ENCODE measurements around the gene PCSK6. TPM values are rescaled to one million over a fixed set of nuclear protein-coding genes. Genes with fewer than 3 reads are reported as not detected.
"Not testable (repeated sequence)": the region's sequence is repeated elsewhere in the genome, so short reads cannot be mapped to it uniquely, and the experiment has no call there.

The PCSK6 gene
- total RNA-seq, 3 donors from 2014 or later, result 7.2 to 19.7 (median 18.0) TPM

- intact Hi-C loops (cut with DNase I; ENCODE audit: low total_unique reads), result no loop called here
- no peaks in the 10 kb centered on the region for H3K36me3 ChIP-seq
- TF ChIP-seq CTCF (IDR thresholded peaks at IDR 0.05), result no peak
- TF ChIP-seq POLR2AphosphoS5 (IDR thresholded peaks at IDR 0.05), result no peak
- TF ChIP-seq POLR2A (IDR thresholded peaks at IDR 0.05), result no peak
- no peaks in the 10 kb centered on the region for H3K9me3 ChIP-seq
- H3K27me3 ChIP-seq, result no peaks in the 10 kb centered on the region
- no peak overlapping the region for H3K27ac ChIP-seq
- H3K4me3 ChIP-seq, result no peak overlapping the region
- no peak for DNase-seq (ENCODE audit: low spot score in 2 of 2)
- no peaks in the 10 kb centered on the region for H3K4me1 ChIP-seq
These were observed 128.1 kb downstream of the PCSK6 start for GRCh38 chr15:101361418-101361817.

DNA sequence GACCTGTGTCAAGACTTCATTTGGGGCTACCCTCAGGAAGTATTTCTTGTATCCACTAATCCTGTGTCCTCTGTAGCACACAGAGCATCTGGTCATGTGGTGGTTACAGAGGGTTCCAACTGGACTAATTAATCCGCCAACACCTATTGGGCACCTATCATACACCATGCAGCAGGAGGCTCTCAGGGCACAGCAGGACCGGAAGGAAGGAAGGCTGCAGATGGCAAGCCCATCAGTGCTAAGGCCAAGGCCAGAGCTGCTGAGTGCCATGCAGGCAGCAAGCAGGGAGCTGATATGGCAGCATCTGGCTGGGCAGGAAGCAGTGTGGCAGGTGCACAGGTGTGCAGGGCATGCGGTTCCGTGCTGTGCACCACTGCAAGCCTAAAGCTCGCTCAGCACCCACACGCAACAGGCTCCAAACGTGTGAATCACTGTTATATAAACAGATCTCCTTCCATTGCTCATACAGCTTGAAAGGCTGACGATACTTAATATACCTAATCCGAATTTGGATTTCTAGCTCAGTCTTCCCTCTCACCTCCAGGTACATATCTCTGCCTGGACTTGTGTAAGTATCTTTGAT, 130.1 kb downstream of the PCSK6 start:
- no peak for TF ChIP-seq POLR2AphosphoS5 (IDR thresholded peaks at IDR 0.05)
- TF ChIP-seq CTCF (IDR thresholded peaks at IDR 0.05), result no peak
- no peak for TF ChIP-seq POLR2A (IDR thresholded peaks at IDR 0.05)
- H3K4me1 ChIP-seq, result no peaks in the 10 kb centered on the region
- no peaks in the 10 kb centered on the region for H3K27me3 ChIP-seq
- H3K36me3 ChIP-seq, result no peaks in the 10 kb centered on the region
- DNase-seq (ENCODE audit: low spot score in 2 of 2), result no peak
- intact Hi-C loops (cut with DNase I; ENCODE audit: low total_unique reads), result no loop called here
- H3K9me3 ChIP-seq, result no peaks in the 10 kb centered on the region
- H3K4me3 ChIP-seq, result no peak overlapping the region
- peak overlapping the region; percentile 45 to 61 for H3K27ac ChIP-seq

DNA sequence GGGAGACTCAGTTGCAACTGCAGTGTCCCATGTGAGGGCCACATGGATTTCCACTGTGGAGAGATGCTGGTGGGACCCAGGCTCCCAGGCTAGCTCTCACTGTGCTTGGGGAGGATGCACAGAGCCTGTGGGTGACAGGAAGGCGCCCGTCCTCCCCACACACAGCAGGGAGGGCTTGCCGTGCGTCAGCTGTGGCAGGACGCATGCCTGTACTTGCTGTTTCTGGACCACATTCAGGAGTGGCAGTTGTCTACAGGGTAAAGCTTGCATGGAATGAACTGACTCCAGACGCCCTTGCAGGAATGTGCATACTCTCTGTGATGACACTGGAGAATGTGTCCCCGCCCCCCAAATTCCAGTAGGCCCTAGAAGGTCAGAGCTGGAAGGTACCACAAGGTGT, 130.6 kb downstream of the PCSK6 start:
- no peaks in the 10 kb centered on the region for H3K36me3 ChIP-seq
- H3K9me3 ChIP-seq, result no peaks in the 10 kb centered on the region
- H3K27me3 ChIP-seq, result no peaks in the 10 kb centered on the region
- intact Hi-C loops (cut with DNase I; ENCODE audit: low total_unique reads), result no loop called here
- TF ChIP-seq POLR2A (IDR thresholded peaks at IDR 0.05), result no peak
- TF ChIP-seq CTCF (IDR thresholded peaks at IDR 0.05), result no peak
- TF ChIP-seq POLR2AphosphoS5 (IDR thresholded peaks at IDR 0.05), result no peak
- H3K27ac ChIP-seq, result peak overlapping the region; percentile 36 to 48
- DNase-seq (ENCODE audit: low spot score in 2 of 2), result peak in 1 of 2 donors; percentile 89
- no peak overlapping the region for H3K4me3 ChIP-seq
- H3K4me1 ChIP-seq, result no peaks in the 10 kb centered on the region

DNA sequence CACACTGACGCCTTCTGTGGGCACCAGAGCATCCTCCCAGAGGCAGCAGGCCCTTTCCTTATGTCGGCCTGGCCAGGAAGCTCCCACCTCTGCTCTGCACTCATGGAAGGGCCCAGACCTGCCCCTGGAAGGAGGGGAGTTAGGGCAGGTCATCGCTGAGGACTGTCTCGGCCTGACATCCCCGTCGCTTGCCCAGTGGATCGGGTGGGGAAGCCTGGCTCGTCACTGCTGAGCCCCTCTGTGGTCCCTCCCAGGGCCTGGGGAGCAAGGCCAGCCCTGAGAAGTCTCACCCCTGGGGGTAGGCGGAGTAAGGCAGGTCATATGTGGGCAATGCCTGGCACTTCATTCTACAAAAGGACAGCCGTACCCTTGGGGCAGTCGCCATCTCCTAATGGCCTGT, 131.6 kb downstream of the PCSK6 start:
- Histone ChIP-seq H3K36me3 (no peaks in the 10 kb centered on the region), H3K27ac (no peak overlapping the region), H3K9me3 (no peaks in the 10 kb centered on the region), H3K4me1 (no peaks in the 10 kb centered on the region), H3K4me3 (no peak overlapping the region), H3K27me3 (no peaks in the 10 kb centered on the region)
- intact Hi-C loops (cut with DNase I; ENCODE audit: low total_unique reads), result no loop called here
- no peak for TF ChIP-seq POLR2AphosphoS5 (IDR thresholded peaks at IDR 0.05)
- DNase-seq (ENCODE audit: low spot score in 2 of 2), result no peak

GRCh38 chr15:101357333-101357732, 132.2 kb downstream of the PCSK6 start:
- intact Hi-C loops (cut with DNase I; ENCODE audit: low total_unique reads), result no loop called here
- DNase-seq (ENCODE audit: low spot score in 2 of 2), result no peak
- Histone ChIP-seq H3K4me1 (no peaks in the 10 kb centered on the region), H3K27ac (no peak overlapping the region), H3K36me3 (no peaks in the 10 kb centered on the region), H3K4me3 (no peak overlapping the region), H3K27me3 (no peaks in the 10 kb centered on the region), H3K9me3 (no peaks in the 10 kb centered on the region)
- TF ChIP-seq POLR2A (IDR thresholded peaks at IDR 0.05) (no peak), POLR2AphosphoS5 (IDR thresholded peaks at IDR 0.05) (no peak), CTCF (IDR thresholded peaks at IDR 0.05) (no peak)

DNA sequence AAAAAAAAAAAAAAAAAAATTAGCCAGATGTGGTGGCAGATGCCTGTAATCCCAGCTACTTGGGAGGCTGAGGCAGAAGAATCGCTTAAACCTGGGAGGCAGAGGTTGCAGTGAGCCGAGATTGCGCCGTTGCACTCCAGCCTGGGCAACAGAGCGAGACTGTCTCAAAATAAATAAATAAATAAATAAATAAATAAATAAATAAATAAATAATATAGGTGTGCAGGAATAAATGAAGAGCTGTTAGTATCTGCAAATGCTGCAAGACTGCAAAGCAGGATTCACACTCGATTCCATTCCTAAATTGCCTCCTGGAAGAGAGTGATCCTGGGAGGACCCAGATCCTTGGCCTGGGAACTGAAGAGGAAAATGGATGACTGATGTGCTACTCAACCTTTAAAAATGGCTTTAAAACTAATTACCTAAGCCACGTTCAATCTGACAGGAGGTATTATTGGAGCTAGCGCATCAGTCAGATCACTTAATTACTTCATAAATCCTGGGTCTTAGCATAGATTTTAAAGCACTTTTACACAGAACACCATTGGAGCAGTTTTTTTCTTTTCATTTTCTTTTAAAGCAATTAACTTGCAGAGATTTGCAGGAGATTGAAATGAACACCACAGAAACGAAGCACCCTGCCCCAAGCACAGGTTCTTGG, 132.9 kb downstream of the PCSK6 start:
- H3K27me3 ChIP-seq; DNase-seq (ENCODE audit: low spot score in 2 of 2); intact Hi-C loops (cut with DNase I; ENCODE audit: low total_unique reads); H3K4me3 ChIP-seq; H3K36me3 ChIP-seq; H3K27ac ChIP-seq; H3K9me3 ChIP-seq; H3K4me1 ChIP-seq: not testable (repeated sequence)
